Measurements from ENCODE around the gene AANAT.
A peak's percentile ranks its signal among the peaks of the same experiment; 100 is the strongest.

AANAT gene

GRCh38 chr17:76442341-76443338, 24.8 kb upstream of the AANAT start:
- no peak for DNase-seq

- no peak for DNase-seq
Observed at GRCh38 chr17:76444518-76445311, 22.7 kb upstream of the AANAT start.

GRCh38 chr17:76445697-76446448, 21.5 kb upstream of the AANAT start:
- no peak for DNase-seq

GRCh38 chr17:76446449-76447231, 20.8 kb upstream of the AANAT start:
- DNase-seq, result peak; percentile 95

GRCh38 chr17:76447931-76448652, 19.3 kb upstream of the AANAT start:
- no peak for DNase-seq

- no peak for DNase-seq
Observed at GRCh38 chr17:76449126-76449525, 18.3 kb upstream of the AANAT start.

- DNase-seq, result no peak
Observed at GRCh38 chr17:76451506-76451905, 15.9 kb upstream of the AANAT start.

GRCh38 chr17:76452127-76452659, 15.2 kb upstream of the AANAT start:
- DNase-seq, result no peak

GRCh38 chr17:76452660-76453430, 14.6 kb upstream of the AANAT start, which contains the start of gene UBE2O:
TSS of gene UBE2O (minus strand) at chr17:76453152. CDS start at chr17:76453141, 11 bp downstream.
- DNase-seq, result peak; percentile 97

GRCh38 chr17:76453431-76453743, 14.0 kb upstream of the AANAT start:
- DNase-seq, result no peak

- DNase-seq, result peak; percentile 91
Observed at GRCh38 chr17:76458580-76459490, 8.6 kb upstream of the AANAT start.

GRCh38 chr17:76459674-76460073, 7.7 kb upstream of the AANAT start:
- DNase-seq, result peak; percentile 59

- DNase-seq, result peak; percentile 58
Observed at GRCh38 chr17:76461765-76462555, 5.4 kb upstream of the AANAT start.

GRCh38 chr17:76462556-76463290, 4.7 kb upstream of the AANAT start:
- DNase-seq, result peak; percentile 52

GRCh38 chr17:76466775-76467130, 650 bp upstream of the AANAT start:
- peak; percentile 50 for DNase-seq

- DNase-seq, result peak; percentile 52
Observed at GRCh38 chr17:76467809-76468633, 618 bp downstream of the AANAT start.

- DNase-seq, result no peak
Observed at GRCh38 chr17:76468634-76469010, 1.2 kb downstream of the AANAT start.
